Thyroid gland (tissue), 4 donors: ENCODE results near the gene CARNS1.
A peak's percentile ranks its signal among the peaks of the same experiment; 100 is the strongest.

Experiments used
- CTCF ChIP-seq, 6 experiments: fragments of 200-600 bp in 3 of 6; fragments of 450-650 bp in 3 of 6; sonication (generic) in 3 of 6; IDR thresholded peaks; one replicate each; pipeline ENCODE4 v1.5.1; 2016 to 2019; ENCODE audit warnings: antibody characterized with exemption in 6 of 6, mild to moderate bottlenecking in 2 of 6, inconsistent platforms in 1 of 6, moderate library complexity in 1 of 6
- POLR2A ChIP-seq, 2 donors: fragments of 450-650 bp; IDR thresholded peaks; one replicate each; pipeline ENCODE4 v1.6.1; 2017; ENCODE audit warnings: antibody characterized with exemption in 2 of 2, mild to moderate bottlenecking in 2 of 2, moderate library complexity in 1 of 2

- no peak for TF ChIP-seq CTCF (IDR thresholded peaks at IDR 0.05)
- TF ChIP-seq POLR2A (IDR thresholded peaks at IDR 0.05): peak in 1 of 2 donors; percentile 20
Measured at GRCh38 chr11:67415501-67416304, at the start of gene CARNS1.
